Islet precursor cell (in vitro differentiated cells): ENCODE measurements around the gene MACROD2.
A peak's percentile ranks its signal among the peaks of the same experiment; 100 is the strongest.

Experiments used
- DNase-seq: peaks from one replicate; pipeline ENCODE4 v3.0.0-alpha.2; 2018

Gene MACROD2

DNA sequence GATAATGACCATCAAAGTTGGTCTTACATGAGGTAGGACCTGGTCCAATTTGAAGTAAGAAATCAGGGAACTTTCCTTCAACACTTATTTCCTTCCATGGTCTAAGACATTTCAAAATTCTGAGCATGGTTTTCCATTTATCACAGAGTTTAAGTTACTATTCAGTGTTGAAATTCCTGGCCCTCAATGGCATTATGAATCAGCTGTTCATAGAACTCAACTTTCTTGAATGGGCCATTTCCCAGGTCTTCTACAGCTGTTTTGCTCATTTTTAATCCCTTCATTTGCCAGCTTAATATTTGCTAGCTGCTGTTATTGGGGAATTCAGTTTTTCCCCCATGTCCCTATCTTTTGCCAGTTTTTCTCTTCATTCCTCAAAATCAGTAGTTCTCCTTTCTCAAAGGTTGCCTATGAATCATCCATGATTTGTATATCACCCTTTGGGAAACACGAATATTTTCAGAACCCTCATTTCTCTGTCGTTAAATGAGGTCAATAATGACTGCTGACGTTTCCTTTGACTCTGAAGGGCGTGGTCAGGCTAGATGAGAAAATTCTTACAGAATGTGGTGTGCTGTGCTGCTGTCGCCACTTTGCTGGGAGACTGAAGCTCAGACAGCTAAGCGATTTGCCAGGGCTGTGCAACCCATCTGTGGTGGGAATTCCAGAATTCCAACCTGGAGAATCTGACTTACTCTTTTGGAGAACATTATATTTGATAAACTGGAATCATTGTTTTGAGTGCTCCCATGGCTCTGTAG, 558.6 kb downstream of the MACROD2 start:
- DNase-seq: peak; percentile 66

DNA sequence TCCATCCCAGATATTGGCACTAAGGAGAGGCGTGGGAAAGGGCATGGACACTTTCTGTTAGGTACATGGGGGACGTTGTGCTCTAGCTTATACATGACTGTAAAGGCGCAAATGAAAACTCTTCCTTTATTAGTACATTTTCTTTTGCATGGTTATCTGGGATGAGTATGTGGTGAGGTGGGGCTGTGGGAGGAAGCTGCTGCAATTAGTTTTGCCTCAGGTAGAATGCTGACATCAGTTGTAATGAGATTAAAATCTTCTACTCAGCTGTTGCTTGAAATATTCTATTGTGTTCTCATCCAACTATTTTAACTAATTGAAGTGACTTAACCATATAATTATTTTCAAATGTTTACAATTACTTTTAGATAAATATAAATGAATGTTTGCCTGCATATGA, 560.4 kb downstream of the MACROD2 start:
- DNase-seq: no peak

GRCh38 chr20:14556206-14556605, 560.9 kb downstream of the MACROD2 start:
- DNase-seq: no peak

- DNase-seq: no peak
Measured at GRCh38 chr20:14559612-14560011, 564.3 kb downstream of the MACROD2 start.

- DNase-seq: no peak
Measured at GRCh38 chr20:14561741-14562221, 566.5 kb downstream of the MACROD2 start.

GRCh38 chr20:14562981-14563380, 567.7 kb downstream of the MACROD2 start:
- no peak for DNase-seq

DNA sequence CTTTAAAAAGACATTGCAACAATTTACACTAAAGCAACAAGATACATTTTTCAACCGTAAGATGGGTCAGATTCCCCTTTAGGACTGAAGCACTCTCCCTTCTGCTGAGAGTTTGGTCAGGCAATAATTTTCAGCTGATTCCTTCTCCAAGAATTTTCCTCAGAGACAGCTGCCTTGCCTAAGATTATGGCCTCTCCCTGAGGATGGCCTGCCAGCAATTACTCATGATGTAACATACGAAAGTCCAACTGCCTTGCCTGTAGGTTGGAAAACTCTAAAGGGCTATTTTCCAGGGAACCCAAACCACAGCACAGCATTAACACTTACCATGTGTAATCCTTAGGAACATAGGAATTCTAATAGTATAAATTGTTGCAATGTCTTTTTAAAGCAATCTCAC, 571.2 kb downstream of the MACROD2 start:
- no peak for DNase-seq

DNA sequence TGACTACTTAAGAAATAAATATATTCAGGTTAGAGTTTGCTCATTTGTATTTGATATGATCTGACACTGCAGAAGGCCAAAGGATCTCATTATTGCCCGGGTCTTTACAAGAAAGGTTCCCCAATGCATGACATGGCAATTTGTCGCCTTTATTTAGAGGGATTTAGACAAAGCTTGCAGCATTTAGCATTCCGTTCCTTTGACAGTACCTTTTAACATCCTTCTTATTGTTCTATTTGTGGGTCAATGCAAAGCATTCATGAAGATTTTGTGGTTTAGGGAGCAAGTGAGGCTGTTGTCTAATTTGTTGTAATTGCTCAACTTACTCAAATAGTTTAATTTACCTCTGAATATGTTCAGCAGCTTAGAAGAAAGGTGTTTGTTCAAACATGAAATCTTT, 572.9 kb downstream of the MACROD2 start:
- DNase-seq: no peak

GRCh38 chr20:14568701-14569100, 573.4 kb downstream of the MACROD2 start:
- DNase-seq: no peak

DNA sequence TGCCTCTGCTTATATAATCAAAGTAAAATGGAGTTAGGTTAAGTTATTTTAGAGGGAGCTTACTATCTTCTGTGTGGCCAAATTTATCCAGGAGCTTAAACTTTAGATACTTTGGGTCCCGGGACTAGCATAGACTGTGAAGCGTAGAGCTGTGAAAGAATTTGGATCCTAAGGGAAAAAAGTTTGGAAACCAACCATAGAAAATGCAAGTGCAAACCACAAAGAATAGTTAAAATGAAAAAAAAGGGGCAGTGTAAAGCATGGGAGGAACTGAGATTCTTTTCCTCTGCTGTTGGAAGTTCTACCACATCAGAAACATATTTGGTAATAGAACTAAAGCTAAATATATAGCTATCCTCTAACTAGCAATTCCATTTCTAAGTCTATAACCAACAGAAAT, 574.3 kb downstream of the MACROD2 start:
- no peak for DNase-seq

GRCh38 chr20:14570811-14571210, 575.5 kb downstream of the MACROD2 start:
- DNase-seq: no peak

DNA sequence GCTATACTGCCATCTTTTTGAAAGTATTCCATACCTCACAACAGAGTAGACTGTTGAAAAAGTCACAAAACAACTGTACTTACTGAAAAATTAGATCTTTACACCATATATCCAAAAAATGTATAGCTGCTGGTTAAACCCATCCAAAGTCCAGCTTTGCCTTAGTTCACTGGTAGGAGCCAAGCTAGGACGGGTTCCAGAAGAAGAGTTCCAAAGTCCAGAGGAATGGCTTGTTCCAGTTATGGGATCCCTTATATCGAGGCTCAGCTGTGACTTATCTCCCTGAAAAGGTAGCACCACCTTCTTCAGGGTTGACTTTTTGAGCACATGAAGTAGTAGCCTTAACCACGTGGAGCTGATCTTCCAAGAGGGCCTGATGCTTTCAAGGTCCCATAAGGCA, 578.4 kb downstream of the MACROD2 start:
- DNase-seq: no peak

GRCh38 chr20:14576196-14576877, 581.0 kb downstream of the MACROD2 start:
- no peak for DNase-seq

DNA sequence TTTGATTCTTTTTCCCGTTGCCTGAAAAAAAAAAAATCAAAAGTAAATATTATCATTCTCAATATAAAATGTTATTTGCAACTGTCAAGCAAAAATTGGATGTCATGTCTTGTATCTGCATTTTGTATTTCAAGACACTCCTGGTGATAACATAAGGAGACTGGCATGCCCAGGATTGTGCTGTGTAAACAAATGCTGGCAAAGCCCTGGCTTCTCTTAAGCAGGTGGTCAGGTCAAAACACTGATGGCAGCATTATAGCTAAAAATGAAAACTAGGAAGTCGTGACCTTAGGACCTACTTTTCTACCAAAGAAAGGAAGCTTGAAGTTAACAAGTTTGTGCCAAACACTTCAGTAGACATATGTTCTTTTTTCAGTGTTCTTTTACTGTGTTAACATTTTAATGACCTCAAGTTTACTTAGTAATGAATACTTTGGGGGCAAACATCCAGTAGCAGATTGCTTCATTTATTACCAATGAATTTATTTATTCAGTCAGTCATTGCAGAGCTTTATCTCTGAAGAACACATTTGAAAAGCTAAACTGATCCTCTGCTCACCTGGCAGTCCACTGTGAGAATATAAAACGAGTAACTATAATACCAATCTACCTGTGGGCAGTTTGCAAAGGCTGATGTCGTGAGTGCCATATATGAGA, 585.2 kb downstream of the MACROD2 start:
- DNase-seq: no peak

- DNase-seq: no peak
Measured at GRCh38 chr20:14581731-14582130, 586.4 kb downstream of the MACROD2 start.

DNA sequence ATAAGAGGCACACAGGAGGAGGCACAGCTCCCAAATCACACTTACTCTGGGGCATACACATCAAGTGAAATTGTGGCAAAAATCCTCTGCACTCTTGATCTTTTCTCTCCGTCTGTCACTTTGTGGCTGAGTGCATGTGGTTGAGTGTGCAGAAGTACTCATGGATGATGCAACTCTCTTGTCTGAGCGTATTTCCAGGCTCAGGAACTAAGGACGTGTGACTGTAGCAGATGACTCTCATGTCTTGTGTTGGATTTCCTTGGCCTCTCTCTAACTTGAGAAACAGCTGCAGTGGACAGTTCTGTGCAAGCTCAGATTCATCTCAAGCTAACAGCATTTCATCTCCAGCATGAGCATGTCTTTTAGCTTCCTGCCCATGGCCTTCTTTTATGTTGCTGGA, 587.5 kb downstream of the MACROD2 start:
- DNase-seq: no peak

DNA sequence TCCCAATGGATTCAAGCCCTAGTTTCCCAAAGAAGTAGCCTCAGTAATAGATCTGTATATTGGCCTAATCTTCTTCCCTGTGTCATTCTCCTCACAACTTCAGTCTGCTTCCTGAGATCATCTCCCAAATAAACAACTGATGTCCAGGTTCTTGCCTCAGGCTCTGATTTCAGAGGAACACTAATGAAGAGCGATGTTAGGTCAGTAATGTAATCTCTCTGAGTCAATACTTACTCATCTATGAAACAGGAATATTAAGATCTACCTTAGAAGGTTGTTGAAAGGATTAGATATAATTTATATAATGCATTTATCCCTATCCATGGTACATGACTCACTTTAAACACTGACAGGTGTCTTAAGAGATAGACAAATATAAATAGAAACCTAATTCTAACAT, 588.1 kb downstream of the MACROD2 start:
- no peak for DNase-seq

DNA sequence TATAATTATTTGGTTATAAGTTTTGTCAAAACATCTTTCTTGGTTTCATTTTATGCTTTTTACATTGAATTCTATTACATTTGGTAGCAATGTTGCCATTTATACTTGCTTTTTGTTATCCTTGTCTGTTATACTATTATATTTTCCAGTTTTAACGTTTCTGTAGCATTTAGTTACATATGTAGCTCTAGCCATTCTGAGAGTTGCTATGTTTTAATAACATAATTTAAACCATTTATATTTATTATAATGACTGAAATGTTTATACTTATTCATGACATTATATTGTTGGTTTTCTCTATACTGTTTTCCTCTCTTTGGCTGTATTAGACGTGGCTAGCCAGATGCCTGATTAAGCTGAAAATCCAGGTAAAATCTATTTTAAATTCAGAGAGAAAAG, 594.1 kb downstream of the MACROD2 start:
- DNase-seq: no peak

DNA sequence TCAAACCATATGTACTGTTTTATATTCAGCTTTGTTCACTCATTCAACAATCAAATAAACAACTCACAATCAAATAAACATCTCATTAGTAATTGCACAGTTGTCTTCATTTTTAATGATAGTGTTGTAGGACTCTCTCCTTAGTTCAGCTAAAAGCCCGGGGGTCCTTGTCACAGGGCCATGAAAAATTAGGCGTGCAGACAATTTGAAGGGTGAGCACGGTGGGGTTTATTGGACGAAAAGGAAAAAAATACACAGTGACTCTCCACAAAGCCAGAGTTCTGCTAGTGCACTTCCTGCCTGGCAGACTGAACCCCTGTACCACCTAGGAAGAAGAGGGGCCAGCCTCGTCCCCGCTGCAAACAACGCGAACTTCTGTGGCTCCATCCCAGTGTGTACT, 599.7 kb downstream of the MACROD2 start:
- DNase-seq: no peak

DNA sequence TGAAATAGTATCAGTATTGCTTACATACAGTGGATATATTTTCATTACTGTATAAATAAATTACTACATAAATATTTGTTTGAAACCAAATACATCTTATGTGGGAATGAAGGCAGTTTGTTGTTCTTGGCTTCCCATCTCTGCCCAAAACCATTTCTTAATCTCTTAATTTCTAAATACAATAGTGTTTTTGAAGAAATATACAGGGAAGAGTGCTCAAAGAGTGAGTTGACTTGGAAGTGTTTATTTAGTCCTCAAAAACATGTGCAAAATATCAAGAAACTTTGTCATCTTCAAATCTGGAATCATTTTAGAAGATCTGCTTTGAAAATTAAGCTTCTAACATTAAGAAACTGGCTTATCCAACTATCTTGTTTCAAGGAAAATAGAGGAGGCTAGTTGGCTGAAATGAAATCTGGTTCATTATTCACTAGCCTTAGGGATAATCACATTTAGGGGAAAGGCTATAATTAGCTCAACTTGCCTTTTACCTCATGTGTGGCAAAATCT, 601.9 kb downstream of the MACROD2 start:
- DNase-seq: no peak

DNA sequence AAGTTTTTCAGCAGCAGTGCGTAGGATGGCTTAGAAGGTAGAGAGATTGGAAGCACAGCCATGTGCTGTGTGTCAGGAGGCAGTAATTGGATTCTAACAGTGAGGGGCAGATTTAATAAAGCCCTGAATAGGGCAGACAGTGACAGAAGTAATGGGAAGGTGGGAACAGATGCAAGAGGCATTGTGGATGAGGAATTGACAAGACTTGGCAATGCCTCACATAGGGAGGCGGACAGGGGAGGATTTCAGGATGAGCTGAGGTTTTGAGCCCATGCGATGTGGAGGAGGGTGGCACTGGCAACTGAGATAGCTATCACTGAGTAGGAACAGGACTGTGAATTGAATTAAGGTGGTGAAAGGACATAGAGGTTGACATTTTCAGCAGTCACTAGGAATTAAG, 604.3 kb downstream of the MACROD2 start:
- no peak for DNase-seq

DNA sequence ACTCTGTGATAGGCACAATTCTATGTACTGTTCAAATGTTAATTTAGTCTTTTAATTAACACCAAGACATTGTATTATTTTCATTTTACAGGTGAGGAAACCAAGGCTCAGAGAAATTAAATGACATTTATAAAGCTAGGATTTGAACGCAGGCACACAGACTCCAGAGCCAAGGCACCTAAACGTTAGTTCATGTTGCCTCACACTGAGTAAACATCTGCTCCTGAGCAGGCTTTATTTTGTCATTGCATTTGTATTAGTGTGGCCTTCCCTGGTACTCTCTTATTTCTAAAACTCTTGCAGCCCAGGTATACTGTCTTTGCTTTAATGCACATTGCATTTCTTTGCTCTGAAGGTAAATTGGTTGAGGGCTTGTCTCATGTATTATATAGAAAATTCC, 605.2 kb downstream of the MACROD2 start:
- DNase-seq: no peak

DNA sequence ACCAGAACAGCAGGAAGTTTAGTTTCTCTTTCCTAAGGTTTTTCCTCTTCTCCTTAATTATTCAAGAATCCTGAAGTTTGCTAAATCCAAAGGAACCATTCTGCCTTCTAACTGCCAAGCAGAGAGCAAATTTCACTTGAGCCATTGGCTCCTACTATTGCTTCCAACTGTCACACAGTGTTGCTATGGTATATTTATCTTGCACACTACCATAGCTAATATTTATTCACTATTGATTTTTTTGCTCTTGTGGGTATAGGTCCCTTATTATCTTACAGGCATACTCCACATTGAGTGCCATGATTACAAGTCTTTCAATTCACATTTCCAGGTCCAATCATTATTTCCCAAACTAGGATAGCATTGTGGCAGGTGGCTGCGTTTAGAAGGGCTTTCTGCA, 608.8 kb downstream of the MACROD2 start:
- DNase-seq: no peak
